Brain microvascular endothelial cell (primary cell): ENCODE data around the gene CCDC12.

Experiments
- DNase-seq: peaks from one replicate; pipeline ENCODE4 v3.0.0-alpha.2; 2020
- H3K27ac ChIP-seq: fragments of 250-450 bp; sonication (Bioruptor Pico); 2 replicates; pipeline ENCODE4 v1.5.1; 2020; ENCODE audit warnings: mild to moderate bottlenecking, moderate library complexity
- H3K27me3 ChIP-seq: fragments of 250-450 bp; sonication (Bioruptor Pico); replicated peaks from 2 replicates; pipeline ENCODE4 v1.5.1; 2020; ENCODE audit warnings: mild to moderate bottlenecking
- H3K36me3 ChIP-seq: fragments of 250-450 bp; sonication (Bioruptor Pico); replicated peaks from 2 replicates; pipeline ENCODE4 v1.5.1; 2020; ENCODE audit warnings: mild to moderate bottlenecking
- H3K4me3 ChIP-seq: 2 replicates; pipeline ENCODE4 v1.5.1; 2011; ENCODE audit warnings: low read depth, mild to moderate bottlenecking, control low read depth, low read length, moderate library complexity
- CTCF ChIP-seq: IDR thresholded peaks from 2 replicates; pipeline ENCODE4 v1.5.1; 2011; ENCODE audit warnings: low read depth, mild to moderate bottlenecking, moderate library complexity, low read length, control low read depth, inconsistent platforms; ENCODE audit errors: missing control alignments
- in situ Hi-C: cut with HindIII; loops from 2 replicates; pipeline ENCODE4 v1.10.0; 2017; ENCODE audit warnings: low sequenced_read_pairs, low pct_ligation_motif_present

CCDC12 gene

GRCh38 chr3:46918634-46919033, 57.9 kb downstream of the CCDC12 start:
- H3K4me3 ChIP-seq = no peak overlapping the region
- DNase-seq = no peak
- no peak overlapping the region for H3K27ac ChIP-seq
- no peak for TF ChIP-seq CTCF
- peaks cover 51% of the 10 kb centered on the region for H3K36me3 ChIP-seq
- in situ Hi-C loops = no loop called here
- no peaks in the 10 kb centered on the region for H3K27me3 ChIP-seq

DNA sequence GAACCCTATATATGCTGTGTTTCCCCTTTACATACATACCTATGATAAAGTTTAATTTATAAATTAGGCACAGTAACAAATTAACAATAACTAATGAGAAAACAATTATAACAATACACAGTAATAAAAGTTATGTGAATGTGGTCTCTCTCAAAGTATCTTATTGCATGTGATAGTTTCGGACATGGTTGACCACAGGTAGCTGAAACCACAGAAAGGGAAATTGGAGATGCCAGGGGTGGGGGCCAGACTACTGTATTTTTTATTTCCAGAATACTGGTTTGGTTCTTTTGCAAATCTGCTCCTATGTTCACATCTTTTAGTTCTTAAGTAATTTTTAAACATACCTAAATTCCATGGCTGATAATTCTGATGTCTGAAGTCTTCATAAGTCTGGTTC, 58.3 kb downstream of the CCDC12 start:
- H3K27me3 ChIP-seq = no peaks in the 10 kb centered on the region
- no peak overlapping the region for H3K27ac ChIP-seq
- TF ChIP-seq CTCF = no peak
- no peak overlapping the region for H3K4me3 ChIP-seq
- in situ Hi-C loops = no loop called here
- DNase-seq = no peak
- peaks cover 48% of the 10 kb centered on the region for H3K36me3 ChIP-seq

DNA sequence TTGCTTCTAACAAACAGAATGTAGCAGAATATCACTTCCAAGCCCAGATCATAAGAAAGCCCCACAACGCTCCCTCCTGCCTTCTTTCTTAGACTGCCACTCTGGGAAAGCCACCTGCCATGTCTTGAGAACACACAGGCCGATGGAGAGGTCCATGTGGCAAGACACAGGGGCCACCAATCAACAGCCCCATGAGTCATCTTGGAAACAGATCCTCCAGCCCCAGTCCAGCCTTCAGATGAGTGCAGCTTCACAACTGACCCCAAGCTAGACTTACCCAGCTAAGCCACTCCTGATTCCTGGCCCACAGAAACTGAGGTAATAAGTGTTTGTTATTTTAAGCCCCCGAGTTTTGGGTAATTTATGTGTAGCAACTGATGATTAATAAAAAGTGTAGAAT, 59.3 kb downstream of the CCDC12 start:
- Histone ChIP-seq H3K27me3 (no peaks in the 10 kb centered on the region), H3K4me3 (no peak overlapping the region), H3K27ac (no peak overlapping the region), H3K36me3 (peaks cover 39% of the 10 kb centered on the region)
- in situ Hi-C loops = no loop called here
- no peak for TF ChIP-seq CTCF
- no peak for DNase-seq

- no peak for DNase-seq
- Histone ChIP-seq H3K27me3 (no peaks in the 10 kb centered on the region), H3K36me3 (peaks cover 34% of the 10 kb centered on the region), H3K4me3 (no peak overlapping the region), H3K27ac (no peak overlapping the region)
- in situ Hi-C loops = no loop called here
- no peak for TF ChIP-seq CTCF
Observed at GRCh38 chr3:46916799-46917198, 59.7 kb downstream of the CCDC12 start.

DNA sequence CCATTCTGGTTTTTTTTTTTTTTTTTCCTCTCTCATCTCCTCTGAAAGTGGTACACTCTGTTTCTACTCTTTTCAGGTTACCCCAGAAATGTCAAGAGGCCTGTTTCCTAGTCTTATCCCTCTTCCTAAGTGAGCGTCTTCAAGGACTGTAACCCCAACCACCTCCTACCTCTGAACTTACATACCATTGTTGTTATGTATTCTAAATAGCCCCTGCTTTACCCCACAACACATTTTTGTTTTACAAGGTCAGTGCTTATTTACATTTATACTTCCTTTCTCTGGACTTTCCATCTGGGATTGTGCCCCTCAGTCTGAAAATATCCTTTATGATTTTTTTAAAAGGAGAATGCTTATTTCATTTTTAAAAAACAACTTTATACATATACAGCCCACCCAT, 60.3 kb downstream of the CCDC12 start:
- TF ChIP-seq CTCF = no peak
- Histone ChIP-seq H3K27ac (no peak overlapping the region), H3K4me3 (no peak overlapping the region), H3K36me3 (peaks cover 29% of the 10 kb centered on the region), H3K27me3 (no peaks in the 10 kb centered on the region)
- DNase-seq = no peak
- in situ Hi-C loops = no loop called here

GRCh38 chr3:46915297-46915822, 61.2 kb downstream of the CCDC12 start:
- Histone ChIP-seq H3K4me3 (no peak overlapping the region), H3K27ac (no peak overlapping the region), H3K36me3 (peaks cover 21% of the 10 kb centered on the region), H3K27me3 (no peaks in the 10 kb centered on the region)
- in situ Hi-C loops = no loop called here
- no peak for TF ChIP-seq CTCF
- DNase-seq = no peak
